Mesenchymal stem cell (in vitro differentiated cells and primary cell): Measurements from ENCODE around the gene CHN2.

ENCODE experiments used
- DNase-seq: peaks from one replicate; pipeline ENCODE4 v3.0.0-alpha.2; 2013
- H2AFZ ChIP-seq: one replicate; pipeline ENCODE4 v1.6.1; 2013; ENCODE audit warnings: low read depth, mild to moderate bottlenecking, control low read depth, inconsistent platforms, low read length, moderate library complexity
- H2AK5ac ChIP-seq: 2 replicates; pipeline ENCODE4 v1.6.1; 2013; ENCODE audit warnings: low read length, moderate library complexity, mild to moderate bottlenecking, inconsistent platforms; ENCODE audit not compliant: severe bottlenecking
- H2BK120ac ChIP-seq: one replicate; pipeline ENCODE4 v1.6.1; 2013; ENCODE audit warnings: low read depth, mild to moderate bottlenecking, inconsistent platforms, low read length, moderate library complexity
- H2BK12ac ChIP-seq, 2 experiments: one replicate each; pipeline ENCODE4 v1.6.1; 2013; ENCODE audit warnings: inconsistent platforms in 2 of 2, low read length in 2 of 2, mild to moderate bottlenecking in 2 of 2, moderate library complexity in 2 of 2, control low read depth in 1 of 2
- H2BK15ac ChIP-seq: one replicate; pipeline ENCODE4 v1.6.1; 2013; ENCODE audit warnings: mild to moderate bottlenecking, low read depth, inconsistent platforms; ENCODE audit not compliant: poor library complexity, severe bottlenecking
- H2BK5ac ChIP-seq: 2 replicates; pipeline ENCODE4 v1.6.1; 2013; ENCODE audit warnings: low read depth, mild to moderate bottlenecking, low read length, control low read depth, inconsistent platforms; ENCODE audit not compliant: poor library complexity, severe bottlenecking
- H3K14ac ChIP-seq, 2 experiments: one replicate each; pipeline ENCODE4 v1.6.1; 2013; ENCODE audit warnings: inconsistent platforms in 2 of 2, low read length in 2 of 2, control low read depth in 1 of 2, mild to moderate bottlenecking in 1 of 2, moderate library complexity in 1 of 2
- H3K18ac ChIP-seq, 2 experiments: one replicate each; pipeline ENCODE4 v1.6.1; 2013; ENCODE audit warnings: inconsistent platforms in 2 of 2, low read length in 2 of 2, control low read depth in 1 of 2, low read depth in 1 of 2, mild to moderate bottlenecking in 1 of 2
- H3K23ac ChIP-seq, 2 experiments: one replicate each; pipeline ENCODE4 v1.6.1; 2013; ENCODE audit warnings: inconsistent platforms in 2 of 2, low read length in 2 of 2, mild to moderate bottlenecking in 2 of 2, moderate library complexity in 2 of 2, control low read depth in 1 of 2
- H3K27ac ChIP-seq: 2 replicates; pipeline ENCODE4 v1.5.1; 2013; ENCODE audit warnings: mild to moderate bottlenecking, moderate library complexity, low read length, control low read depth, inconsistent platforms; ENCODE audit not compliant: poor library complexity, severe bottlenecking
- H3K27me3 ChIP-seq, 2 experiments: 2 replicates each; pipeline versions ENCODE4 v1.6.1 to v1.7.0; 2013; ENCODE audit warnings: low read length in 2 of 2, mild to moderate bottlenecking in 2 of 2, moderate library complexity in 2 of 2, control low read depth in 1 of 2, inconsistent platforms in 1 of 2; ENCODE audit not compliant: control insufficient read depth in 1 of 2, insufficient read depth in 1 of 2
- H3K36me3 ChIP-seq, 2 experiments: 2 replicates each; pipeline versions ENCODE4 v1.6.1 to v1.7.0; 2013; ENCODE audit warnings: low read length in 2 of 2, control low read depth in 1 of 2, inconsistent platforms in 1 of 2, low read depth in 1 of 2, mild to moderate bottlenecking in 1 of 2; ENCODE audit not compliant: insufficient read depth in 2 of 2, control insufficient read depth in 1 of 2
- H3K4ac ChIP-seq, 2 experiments: one replicate each; pipeline ENCODE4 v1.6.1; 2013; ENCODE audit warnings: inconsistent platforms in 2 of 2, low read length in 2 of 2, mild to moderate bottlenecking in 2 of 2, moderate library complexity in 2 of 2, control low read depth in 1 of 2, low read depth in 1 of 2
- H3K4me1 ChIP-seq: 2 replicates; pipeline ENCODE4 v1.6.1; 2013; ENCODE audit warnings: low read depth, low read length, control low read depth; ENCODE audit not compliant: control insufficient read depth, insufficient read depth
- H3K4me2 ChIP-seq: 2 replicates; pipeline ENCODE4 v1.6.1; 2013; ENCODE audit warnings: low read length, mild to moderate bottlenecking, inconsistent platforms; ENCODE audit not compliant: poor library complexity, severe bottlenecking
- H3K4me3 ChIP-seq, 2 experiments: 2 replicates each; pipeline versions ENCODE4 v1.5.1 to v1.7.0; 2013; ENCODE audit warnings: low read length in 2 of 2, mild to moderate bottlenecking in 2 of 2, control low read depth in 1 of 2, low read depth in 1 of 2; ENCODE audit not compliant: insufficient read depth in 1 of 2
- H3K79me1 ChIP-seq: replicated peaks from 2 replicates; pipeline ENCODE4 v1.6.1; 2013; ENCODE audit warnings: mild to moderate bottlenecking, control low read depth, low read length, inconsistent platforms; ENCODE audit not compliant: poor library complexity, severe bottlenecking
- H3K9ac ChIP-seq: 2 replicates; pipeline ENCODE4 v1.7.0; 2013; ENCODE audit warnings: mild to moderate bottlenecking, low read length, moderate library complexity
- H3K9me3 ChIP-seq: 2 replicates; pipeline ENCODE4 v1.7.0; 2013; ENCODE audit warnings: mild to moderate bottlenecking, low read length; ENCODE audit not compliant: control insufficient read depth
- H4K8ac ChIP-seq: one replicate; pipeline ENCODE4 v1.6.1; 2013; ENCODE audit warnings: inconsistent platforms, mild to moderate bottlenecking, low read length, moderate library complexity
- H4K91ac ChIP-seq: one replicate; pipeline ENCODE4 v1.6.1; 2013; ENCODE audit warnings: mild to moderate bottlenecking, low read length, inconsistent platforms
- WGBS: methylation state at CpG from one replicate; pipeline ENCODE4 v1.1.7; 2013; ENCODE audit warnings: mixed read lengths; 5-methylcytosine and 5-hydroxymethylcytosine counted together

The CHN2 gene

GRCh38 chr7:29302666-29303395 is 108.3 kb downstream of the CHN2 start:
- no peak overlapping the region for H3K23ac ChIP-seq
- no peak overlapping the region for H2BK15ac ChIP-seq
- no peak overlapping the region for H3K4ac ChIP-seq
- H2AK5ac ChIP-seq, result no peak overlapping the region
- H3K4me3 ChIP-seq, result no peak overlapping the region
- H2BK5ac ChIP-seq, result no peak overlapping the region
- WGBS, result 95% methylated on average over 12 of the region's 12 CpGs
- H3K27me3 ChIP-seq, result peaks cover 38 to 49% of the 10 kb centered on the region in 2 experiments
- H4K8ac ChIP-seq, result no peak overlapping the region
- no peak overlapping the region for H3K27ac ChIP-seq
- H4K91ac ChIP-seq, result no peak overlapping the region
- no peaks in the 10 kb centered on the region for H3K9me3 ChIP-seq
- no peak overlapping the region for H3K14ac ChIP-seq
- no peak overlapping the region for H2AFZ ChIP-seq
- H3K4me2 ChIP-seq, result no peak overlapping the region
- no peaks in the 10 kb centered on the region for H3K4me1 ChIP-seq
- no peak overlapping the region for H2BK12ac ChIP-seq
- no peaks in the 10 kb centered on the region for H3K36me3 ChIP-seq
- no peak for DNase-seq
- H3K9ac ChIP-seq, result no peak overlapping the region
- H3K79me1 ChIP-seq, result no peaks in the 10 kb centered on the region
- no peak overlapping the region for H2BK120ac ChIP-seq
- no peak overlapping the region for H3K18ac ChIP-seq

GRCh38 chr7:29304756-29305155 is 110.2 kb downstream of the CHN2 start:
- H3K27ac ChIP-seq, result no peak overlapping the region
- H3K27me3 ChIP-seq, result peaks cover 39 to 43% of the 10 kb centered on the region in 2 experiments
- H3K9me3 ChIP-seq, result no peaks in the 10 kb centered on the region
- H2AFZ ChIP-seq, result no peak overlapping the region
- no peak overlapping the region for H3K4me3 ChIP-seq
- WGBS, result 57% methylated on average over 6 of the region's 6 CpGs
- no peak overlapping the region for H3K9ac ChIP-seq
- no peak overlapping the region for H3K14ac ChIP-seq
- H2BK5ac ChIP-seq, result no peak overlapping the region
- no peak overlapping the region for H3K4me2 ChIP-seq
- H2BK12ac ChIP-seq, result no peak overlapping the region
- no peak overlapping the region for H4K91ac ChIP-seq
- peaks cover 1% of the 10 kb centered on the region for H3K4me1 ChIP-seq
- no peak overlapping the region for H2AK5ac ChIP-seq
- no peak overlapping the region for H3K4ac ChIP-seq
- H2BK120ac ChIP-seq, result no peak overlapping the region
- no peak overlapping the region for H3K23ac ChIP-seq
- no peaks in the 10 kb centered on the region for H3K36me3 ChIP-seq
- H3K79me1 ChIP-seq, result no peaks in the 10 kb centered on the region
- no peak for DNase-seq
- H4K8ac ChIP-seq, result no peak overlapping the region
- no peak overlapping the region for H3K18ac ChIP-seq
- no peak overlapping the region for H2BK15ac ChIP-seq

GRCh38 chr7:29306319-29306991 is 111.9 kb downstream of the CHN2 start:
- H3K9ac ChIP-seq, result no peak overlapping the region
- peaks cover 40 to 44% of the 10 kb centered on the region in 2 experiments for H3K27me3 ChIP-seq
- no peak overlapping the region for H3K27ac ChIP-seq
- H3K79me1 ChIP-seq, result no peaks in the 10 kb centered on the region
- no peak overlapping the region for H4K91ac ChIP-seq
- H2BK5ac ChIP-seq, result no peak overlapping the region
- H3K14ac ChIP-seq, result no peak overlapping the region
- H3K36me3 ChIP-seq, result no peaks in the 10 kb centered on the region
- no peaks in the 10 kb centered on the region for H3K9me3 ChIP-seq
- H2AFZ ChIP-seq, result no peak overlapping the region
- no peak overlapping the region for H3K23ac ChIP-seq
- WGBS, result 89% methylated on average over 5 of the region's 5 CpGs
- H2BK15ac ChIP-seq, result no peak overlapping the region
- H3K4ac ChIP-seq, result no peak overlapping the region
- H2BK12ac ChIP-seq, result no peak overlapping the region
- peaks cover 2% of the 10 kb centered on the region for H3K4me1 ChIP-seq
- no peak overlapping the region for H4K8ac ChIP-seq
- no peak overlapping the region for H3K18ac ChIP-seq
- H2BK120ac ChIP-seq, result no peak overlapping the region
- no peak for DNase-seq
- H3K4me2 ChIP-seq, result no peak overlapping the region
- no peak overlapping the region for H2AK5ac ChIP-seq
- H3K4me3 ChIP-seq, result no peak overlapping the region

GRCh38 chr7:29308424-29308823 is 113.8 kb downstream of the CHN2 start:
- no peak for DNase-seq
- Histone ChIP-seq H3K23ac (no peak overlapping the region), H3K18ac (no peak overlapping the region), H3K4me2 (no peak overlapping the region), H2BK12ac (no peak overlapping the region), H4K8ac (no peak overlapping the region), H2AK5ac (no peak overlapping the region), H3K27ac (no peak overlapping the region), H3K9me3 (no peaks in the 10 kb centered on the region), H4K91ac (no peak overlapping the region), H3K4ac (no peak overlapping the region), H3K14ac (no peak overlapping the region), H2BK15ac (no peak overlapping the region), H3K4me3 (no peak overlapping the region), H3K27me3 (peaks cover 38 to 49% of the 10 kb centered on the region in 2 experiments), H3K36me3 (no peaks in the 10 kb centered on the region), H3K79me1 (no peaks in the 10 kb centered on the region), H3K9ac (no peak overlapping the region), H2AFZ (no peak overlapping the region), H3K4me1 (peaks cover 2% of the 10 kb centered on the region), H2BK5ac (no peak overlapping the region), H2BK120ac (no peak overlapping the region)
- WGBS, result 84% methylated on average over 3 of the region's 6 CpGs
